ENCODE measurements around the gene OSBPL1A.
"Not testable (repeated sequence)": the region's sequence is repeated elsewhere in the genome, so short reads cannot be mapped to it uniquely, and the experiment has no call there.

Gene OSBPL1A

GRCh38 chr18:24173997-24174396 lies 223.6 kb downstream of the OSBPL1A start:
- no peak for DNase-seq

GRCh38 chr18:24170360-24170759 lies 227.3 kb downstream of the OSBPL1A start:
- no peak for DNase-seq

- DNase-seq = no peak
These were observed 229.1 kb downstream of the OSBPL1A start for GRCh38 chr18:24168496-24168895.

GRCh38 chr18:24161304-24161703 lies 236.3 kb downstream of the OSBPL1A start:
- DNase-seq = no peak

- no peak for DNase-seq
These were observed 237.5 kb downstream of the OSBPL1A start for GRCh38 chr18:24160086-24160485.

GRCh38 chr18:24157855-24158254 lies 239.8 kb downstream of the OSBPL1A start:
- no peak for DNase-seq

- DNase-seq = no peak
These were observed 244.2 kb downstream of the OSBPL1A start for GRCh38 chr18:24153397-24153796.

GRCh38 chr18:24149591-24149990 lies 248.0 kb downstream of the OSBPL1A start:
- not testable (repeated sequence) for DNase-seq

- no peak for DNase-seq
These were observed 255.2 kb downstream of the OSBPL1A start for GRCh38 chr18:24142376-24142775.

GRCh38 chr18:24140697-24141096 lies 256.9 kb downstream of the OSBPL1A start:
- no peak for DNase-seq

GRCh38 chr18:24138789-24139616 lies 258.6 kb downstream of the OSBPL1A start, which contains the start of gene CABYR:
Gene CABYR (plus strand): TSS chr18:24139062. CDS start chr18:24143115, 4,053 bp downstream.
- peak; percentile 84 for DNase-seq

- DNase-seq = no peak
These were observed 259.2 kb downstream of the OSBPL1A start for GRCh38 chr18:24138409-24138788.

- DNase-seq = peak; percentile 13
These were observed 260.7 kb downstream of the OSBPL1A start for GRCh38 chr18:24136967-24137373.

- DNase-seq = no peak
These were observed 267.1 kb downstream of the OSBPL1A start for GRCh38 chr18:24130494-24130893.

- no peak for DNase-seq
These were observed 268.9 kb downstream of the OSBPL1A start for GRCh38 chr18:24128700-24129099.

- DNase-seq = no peak
These were observed 269.9 kb downstream of the OSBPL1A start for GRCh38 chr18:24127735-24128134.

GRCh38 chr18:24126155-24126961 lies 271.3 kb downstream of the OSBPL1A start:
- DNase-seq = no peak

GRCh38 chr18:24121625-24122024 lies 276.0 kb downstream of the OSBPL1A start:
- DNase-seq = no peak

GRCh38 chr18:24120676-24121075 lies 276.9 kb downstream of the OSBPL1A start:
- no peak for DNase-seq

- peak; percentile 83 for DNase-seq
These were observed 278.7 kb downstream of the OSBPL1A start for GRCh38 chr18:24118750-24119577.

- DNase-seq = no peak
These were observed 282.0 kb downstream of the OSBPL1A start for GRCh38 chr18:24115628-24116027.

GRCh38 chr18:24114924-24115549 lies 282.6 kb downstream of the OSBPL1A start:
- no peak for DNase-seq

Data from CD4-positive, alpha-beta T cell treated with Interleukin-12 subunit alpha and Interleukin-12 subunit beta, for 1 hour (primary cell).